ENCODE results near the gene MCFD2.

- TF ChIP-seq CTCF (IDR thresholded peaks at IDR 0.05; ENCODE audit: low read length) (no peak), EZH2phosphoT487 (IDR thresholded peaks at IDR 0.05; ENCODE audit: low read length) (no peak), EZH2 (optimal IDR thresholded peaks at IDR 0.05; ENCODE audit: low read depth, low read length) (no peak)
Measured at GRCh38 chr2:46893269-46893939, 22.2 kb downstream of the MCFD2 start.

Measured in MM.1S (cell line).